Thyroid gland (tissue), 4 donors: Measurements from ENCODE around the gene ZNF451. TPM values are rescaled to one million over a fixed set of nuclear protein-coding genes. Genes with fewer than 3 reads are reported as not detected.

Source experiments
- DNase-seq, 2 donors: peaks; one replicate each; pipeline ENCODE4 v3.0.0-alpha.2; 2019
- H3K27ac ChIP-seq, 3 donors: fragments of 200-600 bp; sonication (generic); 1 replicate in 2 of 3; 2 replicates in 1 of 3; pipeline ENCODE4 v1.5.1; 2016 to 2019; ENCODE audit warnings: mild to moderate bottlenecking in 1 of 3, moderate library complexity in 1 of 3
- H3K27me3 ChIP-seq: fragments of 200-600 bp; sonication (generic); one replicate; pipeline ENCODE4 v1.5.1; 2019
- H3K36me3 ChIP-seq, 2 donors: fragments of 200-600 bp; sonication (generic); one replicate each; pipeline ENCODE4 v1.5.1; 2016 to 2019
- H3K4me1 ChIP-seq, 2 donors: fragments of 200-600 bp; sonication (generic); one replicate each; pipeline ENCODE4 v1.5.1; 2017 to 2019
- H3K4me3 ChIP-seq, 3 donors: fragments of 200-600 bp; sonication (generic); replicated peaks in 1 of 3; 1 replicate in 2 of 3; 2 replicates in 1 of 3; pipeline ENCODE4 v1.5.1; 2016; ENCODE audit warnings: mild to moderate bottlenecking in 1 of 3
- H3K9me3 ChIP-seq: fragments of 200-600 bp; sonication (generic); one replicate; pipeline ENCODE4 v1.5.1; 2017
- CTCF ChIP-seq, 6 experiments: fragments of 200-600 bp in 3 of 6; fragments of 450-650 bp in 3 of 6; sonication (generic) in 3 of 6; IDR thresholded peaks; one replicate each; pipeline ENCODE4 v1.5.1; 2016 to 2019; ENCODE audit warnings: antibody characterized with exemption in 6 of 6, mild to moderate bottlenecking in 2 of 6, inconsistent platforms in 1 of 6, moderate library complexity in 1 of 6
- POLR2A ChIP-seq, 2 donors: fragments of 450-650 bp; IDR thresholded peaks; one replicate each; pipeline ENCODE4 v1.6.1; 2017; ENCODE audit warnings: antibody characterized with exemption in 2 of 2, mild to moderate bottlenecking in 2 of 2, moderate library complexity in 1 of 2
- WGBS, 2 donors: methylation state at CpG; one replicate each; pipeline ENCODE4 v1.1.5; 2017; 5-methylcytosine and 5-hydroxymethylcytosine counted together
- intact Hi-C: fragments of 100-400 bp; cut with DNase I; formaldehyde crosslinking; loops from one replicate; pipeline ENCODE4 v1.15.1; 2023
- total RNA-seq, 4 donors: library from RNA; depleted of rRNA; stranded (reverse); fragments of >200 nt; gene quantifications; one replicate each; pipeline ENCODE4 v1.2.3, GENCODE V29; 2016

ZNF451 gene
- total RNA-seq, 4 donors from 2014 or later, result 71.7 to 126 (median 85.6) TPM

- Histone ChIP-seq H3K36me3 (no peaks in the 10 kb centered on the region), H3K4me1 (no peaks in the 10 kb centered on the region), H3K4me3 (no peak overlapping the region), H3K27ac (no peak overlapping the region), H3K27me3 (no peaks in the 10 kb centered on the region), H3K9me3 (no peaks in the 10 kb centered on the region)
- TF ChIP-seq POLR2A (IDR thresholded peaks at IDR 0.05), result no peak
- no peak for TF ChIP-seq CTCF (IDR thresholded peaks at IDR 0.05)
- intact Hi-C loops, result no loop called here
- WGBS, 2 donors, result 92 to 95% methylated on average over 1 of the region's 1 CpG
- no peak for DNase-seq
Measured at GRCh38 chr6:57123111-57123510, 33.1 kb downstream of the ZNF451 start.

GRCh38 chr6:57127763-57128162 lies 37.8 kb downstream of the ZNF451 start:
- Histone ChIP-seq H3K9me3 (no peaks in the 10 kb centered on the region), H3K4me1 (no peaks in the 10 kb centered on the region), H3K4me3 (no peak overlapping the region), H3K27ac (no peak overlapping the region), H3K36me3 (no peaks in the 10 kb centered on the region), H3K27me3 (no peaks in the 10 kb centered on the region)
- intact Hi-C loops, result no loop called here
- TF ChIP-seq POLR2A (IDR thresholded peaks at IDR 0.05) (no peak), CTCF (IDR thresholded peaks at IDR 0.05) (no peak)
- no peak for DNase-seq

- H3K27ac ChIP-seq, result no peak overlapping the region
- no peak overlapping the region for H3K4me3 ChIP-seq
- no peaks in the 10 kb centered on the region for H3K9me3 ChIP-seq
- no peaks in the 10 kb centered on the region for H3K4me1 ChIP-seq
- H3K36me3 ChIP-seq, result peaks cover 0 to 8% of the 10 kb centered on the region in 2 donors
- H3K27me3 ChIP-seq, result no peaks in the 10 kb centered on the region
- TF ChIP-seq CTCF (IDR thresholded peaks at IDR 0.05), result no peak
- intact Hi-C loops, result no loop called here
- DNase-seq, result no peak
Measured at GRCh38 chr6:57130661-57131177, 40.7 kb downstream of the ZNF451 start.

- peaks cover 2 to 8% of the 10 kb centered on the region in 2 donors for H3K36me3 ChIP-seq
- WGBS, 2 donors, result 93 to 97% methylated on average over 1 of the region's 1 CpG
- no peak for DNase-seq
Measured at GRCh38 chr6:57134954-57135353, 45.0 kb downstream of the ZNF451 start.

GRCh38 chr6:57135885-57136284 lies 45.9 kb downstream of the ZNF451 start:
- no peak for TF ChIP-seq CTCF (IDR thresholded peaks at IDR 0.05)
- TF ChIP-seq POLR2A (IDR thresholded peaks at IDR 0.05), result no peak
- H3K27me3 ChIP-seq, result no peaks in the 10 kb centered on the region
- WGBS, 2 donors, result 34 to 65% methylated on average over 1 of the region's 1 CpG

More at GRCh38 chr6:57134954-57135353, 45.0 kb downstream of the ZNF451 start:
- TF ChIP-seq POLR2A (IDR thresholded peaks at IDR 0.05), result no peak
- TF ChIP-seq CTCF (IDR thresholded peaks at IDR 0.05), result no peak
- Histone ChIP-seq H3K9me3 (no peaks in the 10 kb centered on the region), H3K4me3 (no peak overlapping the region), H3K27ac (no peak overlapping the region), H3K4me1 (no peaks in the 10 kb centered on the region), H3K27me3 (no peaks in the 10 kb centered on the region)
- intact Hi-C loops, result no loop called here

More at GRCh38 chr6:57135885-57136284, 45.9 kb downstream of the ZNF451 start:
- no peak overlapping the region for H3K4me3 ChIP-seq
- H3K36me3 ChIP-seq, result peaks cover 2 to 8% of the 10 kb centered on the region in 2 donors
- no peak overlapping the region for H3K27ac ChIP-seq
- no peaks in the 10 kb centered on the region for H3K9me3 ChIP-seq
- H3K4me1 ChIP-seq, result no peaks in the 10 kb centered on the region
- DNase-seq, result no peak
- intact Hi-C loops, result no loop called here
